ENCODE measurements around the gene OR2T29. TPM values are rescaled to one million over a fixed set of nuclear protein-coding genes. Genes with fewer than 3 reads are reported as not detected.

Gene OR2T29, protein sequence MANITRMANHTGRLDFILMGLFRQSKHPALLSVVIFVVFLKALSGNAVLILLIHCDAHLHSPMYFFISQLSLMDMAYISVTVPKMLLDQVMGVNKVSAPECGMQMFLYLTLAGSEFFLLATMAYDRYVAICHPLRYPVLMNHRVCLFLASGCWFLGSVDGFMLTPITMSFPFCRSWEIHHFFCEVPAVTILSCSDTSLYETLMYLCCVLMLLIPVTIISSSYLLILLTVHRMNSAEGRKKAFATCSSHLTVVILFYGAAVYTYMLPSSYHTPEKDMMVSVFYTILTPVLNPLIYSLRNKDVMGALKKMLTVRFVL
- not detected in 2 replicates for total RNA-seq

DNA sequence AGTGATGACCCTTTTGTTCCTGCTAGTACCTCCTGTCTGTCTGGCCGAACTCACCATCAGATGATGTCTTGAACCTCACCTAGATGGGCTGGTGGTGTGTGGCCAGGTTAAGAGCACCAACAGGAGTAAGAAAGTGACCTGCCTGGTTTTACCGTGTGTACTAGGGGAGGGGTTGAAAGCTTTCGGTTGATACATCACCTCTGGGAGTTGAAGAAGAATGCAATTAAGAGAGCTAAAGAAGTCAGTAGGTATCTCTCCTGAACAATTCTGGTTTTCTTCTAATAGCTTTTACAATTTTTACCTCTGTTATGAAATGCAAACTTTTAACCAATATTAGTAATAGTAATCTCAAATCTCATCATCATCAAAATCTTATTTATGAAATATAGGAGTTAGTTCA is at the start of gene OR2T29:
Gene OR2T29, minus strand, starts transcription at position 101 of the 400 bp plus-strand sequence. CDS start 3,281 bp downstream, outside the sequence.

DNA sequence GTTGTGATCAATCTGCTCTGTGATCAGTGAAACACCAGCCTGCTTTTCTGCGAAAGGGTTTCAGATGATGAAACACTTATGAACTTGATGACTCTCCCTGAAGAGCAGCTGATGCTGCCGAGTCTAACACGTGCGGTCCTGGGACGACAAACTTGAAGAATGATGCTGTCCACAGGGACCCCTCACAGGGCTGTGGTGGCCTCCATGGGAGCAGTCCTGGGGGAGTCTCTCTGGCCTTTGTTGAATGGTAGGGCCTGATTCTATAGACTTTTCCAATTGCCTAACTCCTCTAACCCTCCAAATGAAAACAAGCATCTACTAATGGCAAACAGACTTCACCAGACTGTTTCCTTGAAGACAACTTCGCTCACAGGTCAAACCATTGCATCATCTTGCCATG is 35.0 kb upstream of the OR2T29 start, which contains the start of gene OR2T10:
Gene OR2T10, minus strand, starts transcription at position 112 of the 400 bp plus-strand sequence. CDS start 3,932 bp downstream, outside the sequence.

DNA sequence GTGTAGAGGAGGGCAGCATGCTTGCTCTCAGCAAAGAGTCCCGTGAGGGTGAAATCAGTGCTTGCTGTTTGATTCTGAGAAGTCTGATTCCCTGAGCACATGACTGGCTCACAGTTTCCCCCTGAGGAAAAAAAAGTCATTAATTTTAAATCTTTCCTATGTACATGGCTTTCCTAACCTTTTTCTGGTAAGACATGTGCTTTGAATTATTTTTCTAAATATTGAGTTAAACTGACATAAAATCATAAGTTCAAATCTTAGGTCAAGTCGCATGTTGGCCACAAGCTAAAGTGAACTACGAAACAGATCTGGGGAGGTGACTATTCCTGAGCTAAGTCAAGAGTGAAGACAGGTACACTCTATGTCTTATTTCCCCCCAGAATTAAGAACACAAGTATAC is 12.1 kb upstream of the OR2T29 start, which contains the start of gene OR2T34:
Gene OR2T34, minus strand, starts transcription at position 101 of the 400 bp plus-strand sequence. Its CDS starts 0 bp downstream, at position 101.

DNA sequence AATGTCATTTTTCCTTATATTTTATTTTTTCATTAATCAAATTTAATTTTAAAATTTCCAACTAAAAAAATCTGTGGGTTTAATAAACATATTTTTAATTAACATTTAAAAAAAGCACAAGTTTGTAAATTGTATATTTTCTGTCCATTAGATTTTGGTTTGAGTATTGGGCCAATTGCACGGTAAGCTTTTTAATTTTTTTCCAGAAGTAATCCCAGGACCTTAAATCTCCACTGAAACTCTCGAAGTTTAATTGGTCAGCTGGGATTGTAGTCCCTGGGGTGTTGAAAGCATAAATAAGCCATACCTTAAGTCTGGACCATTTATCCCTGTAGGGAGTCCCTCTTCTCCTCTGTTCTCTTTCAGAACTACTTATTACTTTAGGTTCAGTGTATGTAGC is 54.8 kb downstream of the OR2T29 start, which contains the start of gene OR2G6:
Gene OR2G6, plus strand, starts transcription at position 301 of the 400 bp plus-strand sequence. CDS start 13,574 bp downstream, outside the sequence.

Small RNAs within 50 kb of the gene (small RNA-seq; reads per million reads assigned to genes)
- not detected for gene RF00019

Other genes starting within 250 kb of the OR2T29 start
- not detected in 2 replicates for gene OR2M7, start 238.2 kb downstream of the OR2T29 start, total RNA-seq
- gene OR14C36, start 214.0 kb downstream of the OR2T29 start, total RNA-seq = not detected in 2 replicates
- not detected in 2 replicates for gene OR2T4, start 201.1 kb downstream of the OR2T29 start, total RNA-seq
- not detected in 2 replicates for gene OR2T6, start 187.0 kb downstream of the OR2T29 start, total RNA-seq
- not detected in 2 replicates for gene OR2T1, start 159.7 kb downstream of the OR2T29 start, total RNA-seq
- gene OR2T2, start 117.1 kb downstream of the OR2T29 start, total RNA-seq = not detected in 2 replicates
- gene OR2T3, start 89.4 kb downstream of the OR2T29 start, total RNA-seq = not detected in 2 replicates
- gene OR2T5, start 74.2 kb downstream of the OR2T29 start, total RNA-seq = not detected in 2 replicates
- gene OR2G6, start 54.7 kb downstream of the OR2T29 start, total RNA-seq = not detected in 2 replicates
- gene OR2T34, start 12.0 kb upstream of the OR2T29 start, total RNA-seq = not detected in 2 replicates
- gene OR2T10, start 34.9 kb upstream of the OR2T29 start, total RNA-seq = not detected in 2 replicates
- gene OR2T11, start 72.3 kb upstream of the OR2T29 start, total RNA-seq = not detected in 2 replicates
- gene OR2T35, start 82.5 kb upstream of the OR2T29 start, total RNA-seq = not detected in 2 replicates
- gene OR2T27, start 92.8 kb upstream of the OR2T29 start, total RNA-seq = not detected in 2 replicates
- gene OR14I1, start 140.0 kb upstream of the OR2T29 start, total RNA-seq = not detected in 2 replicates
- gene LYPD8, start 193.0 kb upstream of the OR2T29 start, total RNA-seq = not detected in 2 replicates

All from vein endothelial cell (primary cell).